ENCODE measurements around the gene TET1. TPM values are rescaled to one million over a fixed set of nuclear protein-coding genes. Genes with fewer than 3 reads are reported as not detected.
A peak's percentile ranks its signal among the peaks of the same experiment; 100 is the strongest.

Gene TET1
- total and polyA plus RNA-seq, 2 of the 13 experiments (the other 11 are each of a cell fraction or from before 2014, with no cell fraction given), result 6.9 to 7.3 TPM

GRCh38 chr10:68574051-68574450, 13.9 kb downstream of the TET1 start (continued):
- TF ChIP-seq PLRG1 (conservative IDR thresholded peaks at IDR 0.05), result no peak
- no peak for TF ChIP-seq EED (CRISPR knock-in tag; IDR thresholded peaks at IDR 0.05)
- TF ChIP-seq ZNF317 (CRISPR knock-in tag; IDR thresholded peaks at IDR 0.05), result no peak
- TF ChIP-seq KDM2A (CRISPR knock-in tag; IDR thresholded peaks at IDR 0.05; ENCODE audit: borderline replicate concordance, low read depth), result no peak
- TF ChIP-seq TBX3 (IDR thresholded peaks at IDR 0.05; ENCODE audit: borderline replicate concordance), result no peak

DNA sequence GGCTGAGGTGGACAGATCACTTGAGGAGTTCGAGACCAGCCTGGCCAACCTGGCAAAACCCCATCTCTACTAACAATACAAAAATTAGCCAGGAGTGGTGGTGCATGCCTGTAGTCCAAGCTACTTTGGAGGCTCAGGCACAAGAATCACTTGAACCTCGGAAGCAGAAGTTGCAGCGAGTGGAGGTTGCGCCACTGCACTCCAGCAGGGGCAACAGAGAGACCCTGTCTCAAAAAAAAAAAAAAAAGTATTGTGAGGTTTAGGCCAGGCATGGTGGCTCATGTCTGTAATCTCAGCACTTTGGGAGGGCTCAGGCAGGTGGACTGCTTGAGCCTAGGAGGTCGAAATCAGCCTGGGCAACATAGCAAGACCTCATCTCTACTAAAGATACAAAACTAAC, 16.0 kb downstream of the TET1 start:
- WGBS (ENCODE audit: low lambda C conversion rate), result 93% methylated on average over 5 of the region's 5 CpGs
- Histone ChIP-seq H3K27ac (ENCODE audit: extremely low read length, insufficient read depth, low read length) (no peak overlapping the region), H3K79me2 (ENCODE audit: insufficient read depth, low read length) (peaks cover 2% of the 10 kb centered on the region), H3K27me3 (ENCODE audit: control insufficient read depth in 1 of 2, insufficient read depth in 2 of 2, low read length in 2 of 2) (no peaks in the 10 kb centered on the region), H3K9me3 (ENCODE audit: low read length) (no peaks in the 10 kb centered on the region), H3K36me3 (replicated peaks in 1 of 2; ENCODE audit: control insufficient read depth in 1 of 2, insufficient read depth in 2 of 2, low read length in 2 of 2) (peaks cover 17 to 36% of the 10 kb centered on the region in 2 experiments), H3K4me2 (ENCODE audit: low read depth, low read length) (no peak overlapping the region), H2AFZ (ENCODE audit: low read length) (no peak overlapping the region), H3K4me1 (ENCODE audit: insufficient read depth, low read length) (no peaks in the 10 kb centered on the region), H3K4me3 (replicated peaks in 1 of 3; ENCODE audit: insufficient read depth in 1 of 3, low read depth in 2 of 3, low read length in 3 of 3) (no peak overlapping the region), H4K20me1 (ENCODE audit: insufficient read depth, low read length) (no peaks in the 10 kb centered on the region), H3K9ac (ENCODE audit: insufficient read depth, low read depth, low read length) (no peak overlapping the region)
- in situ Hi-C loops (cut with HindIII; ENCODE audit: extremely low pct_ligation_motif_present, low pct_unique_long_range_greater_than_20kb), result no loop called here
- no peak for FAIRE-seq
- intact Hi-C loops (cut with micrococcal nuclease; ENCODE audit: unreplicated experiment), result no loop called here
- no peak for DNase-seq (ENCODE audit: low spot score)
- peak; percentile 70; the same call in 1 of the 2 replicates for TF ChIP-seq ZNF362 (CRISPR knock-in tag; IDR thresholded peaks at IDR 0.05; ENCODE audit: borderline replicate concordance)
- TF ChIP-seq USF2 (IDR thresholded peaks at IDR 0.05; ENCODE audit: low read depth, low read length), result no peak
- TF ChIP-seq USF2 (CRISPR knock-in tag; IDR thresholded peaks at IDR 0.05; ENCODE audit: borderline replicate concordance), result no peak
- BruUV-seq (replicated peaks), result no TSS peak
- POLR2A ChIA-PET, result no interaction called here
- CTCF ChIA-PET (ENCODE audit: low intra/inter-chr PET ratio, low total read pairs), result no interaction called here
- ATAC-seq, result peak; percentile 72

Measured in HepG2 (cell line).